Ascending aorta (tissue), 2 donors: Measurements from ENCODE around the gene KRTAP5-6. TPM values are rescaled to one million over a fixed set of nuclear protein-coding genes. Genes with fewer than 3 reads are reported as not detected.

Experiments
- DNase-seq, 2 donors: peaks; one replicate each; pipeline ENCODE4 v3.0.0-alpha.2; 2019; ENCODE audit warnings: low spot score in 2 of 2
- H3K27ac ChIP-seq, 2 donors: fragments of 200-600 bp; sonication (generic); one replicate each; pipeline ENCODE4 v1.5.1; 2016 to 2017; ENCODE audit warnings: mild to moderate bottlenecking in 1 of 2
- H3K27me3 ChIP-seq: fragments of 200-600 bp; sonication (generic); one replicate; pipeline ENCODE4 v1.5.1; 2017
- H3K36me3 ChIP-seq, 2 donors: fragments of 200-600 bp; sonication (generic); one replicate each; pipeline ENCODE4 v1.5.1; 2016
- H3K4me1 ChIP-seq, 2 donors: fragments of 200-600 bp; sonication (generic); one replicate each; pipeline ENCODE4 v1.5.1; 2016 to 2017; ENCODE audit warnings: mild to moderate bottlenecking in 1 of 2
- H3K4me3 ChIP-seq, 2 donors: fragments of 200-600 bp; sonication (generic); one replicate each; pipeline ENCODE4 v1.5.1; 2016 to 2017; ENCODE audit warnings: mild to moderate bottlenecking in 1 of 2
- H3K9me3 ChIP-seq, 2 donors: fragments of 200-600 bp; sonication (generic); one replicate each; pipeline ENCODE4 v1.5.1; 2016
- intact Hi-C: fragments of 100-400 bp; cut with DNase I; formaldehyde crosslinking; loops from one replicate; pipeline ENCODE4 v1.15.1; 2023
- total RNA-seq: library from RNA; depleted of rRNA; stranded (reverse); fragments of >200 nt; gene quantifications from one replicate; pipeline ENCODE4 v1.1.0, GENCODE V29; 2016
- TF ChIP-seq, protein P1 (sequence below), 3 experiments: fragments of 200-600 bp in 2 of 3; fragments of 450-650 bp in 1 of 3; sonication (generic) in 2 of 3; IDR thresholded peaks; one replicate each; pipeline ENCODE4 v1.5.1; 2016 to 2019; ENCODE audit warnings: antibody characterized with exemption in 3 of 3, mild to moderate bottlenecking in 1 of 3, moderate library complexity in 1 of 3

Gene KRTAP5-6
- total RNA-seq, 1 donor from 2014 or later = not detected

DNA sequence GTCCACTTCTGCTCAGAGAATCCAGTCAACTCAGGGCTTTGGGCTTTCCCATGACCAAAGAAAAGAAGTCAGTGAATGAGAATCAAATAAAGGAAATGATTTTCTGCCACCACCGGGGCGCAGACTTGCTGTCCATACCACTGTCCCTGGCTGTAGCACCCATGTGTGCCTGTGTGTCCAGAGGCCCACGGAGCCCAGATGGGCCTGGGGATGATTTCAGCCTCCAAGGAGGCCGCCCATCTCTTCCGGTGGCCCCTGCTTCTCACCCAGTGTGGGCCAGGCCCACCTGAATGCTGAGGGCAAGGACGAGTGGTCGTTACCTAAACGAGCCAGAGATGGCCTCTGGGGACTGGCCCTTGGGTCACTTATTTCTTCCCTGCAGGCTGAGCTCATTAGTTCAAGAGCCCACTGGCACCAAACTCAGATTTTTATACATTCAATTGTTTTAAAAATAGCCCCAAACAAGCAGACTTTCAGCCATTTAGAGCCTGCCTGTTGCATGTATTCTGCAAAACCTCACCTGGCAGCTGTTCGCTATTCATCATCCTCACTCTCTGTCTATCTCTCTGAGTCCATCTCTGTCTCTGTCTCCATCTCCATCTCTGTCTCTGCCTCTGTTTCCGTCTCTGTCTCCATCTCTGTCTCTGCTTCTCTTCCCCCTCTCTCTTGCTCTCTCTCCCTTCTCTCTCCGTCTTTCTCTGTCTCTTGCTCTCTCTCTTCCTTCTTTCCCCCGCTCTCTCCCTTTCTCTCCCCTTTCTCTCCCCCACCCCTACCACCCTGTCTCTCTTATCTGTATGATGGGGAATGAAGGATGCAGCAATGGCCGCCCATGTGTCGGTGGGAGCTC lies 43.2 kb upstream of the KRTAP5-6 start:
- no peak overlapping the region for H3K4me3 ChIP-seq
- H3K27me3 ChIP-seq = no peaks in the 10 kb centered on the region
- intact Hi-C loops = no loop called here
- no peaks in the 10 kb centered on the region for H3K36me3 ChIP-seq
- no peaks in the 10 kb centered on the region for H3K4me1 ChIP-seq
- DNase-seq = no peak
- TF ChIP-seq, protein P1, sequence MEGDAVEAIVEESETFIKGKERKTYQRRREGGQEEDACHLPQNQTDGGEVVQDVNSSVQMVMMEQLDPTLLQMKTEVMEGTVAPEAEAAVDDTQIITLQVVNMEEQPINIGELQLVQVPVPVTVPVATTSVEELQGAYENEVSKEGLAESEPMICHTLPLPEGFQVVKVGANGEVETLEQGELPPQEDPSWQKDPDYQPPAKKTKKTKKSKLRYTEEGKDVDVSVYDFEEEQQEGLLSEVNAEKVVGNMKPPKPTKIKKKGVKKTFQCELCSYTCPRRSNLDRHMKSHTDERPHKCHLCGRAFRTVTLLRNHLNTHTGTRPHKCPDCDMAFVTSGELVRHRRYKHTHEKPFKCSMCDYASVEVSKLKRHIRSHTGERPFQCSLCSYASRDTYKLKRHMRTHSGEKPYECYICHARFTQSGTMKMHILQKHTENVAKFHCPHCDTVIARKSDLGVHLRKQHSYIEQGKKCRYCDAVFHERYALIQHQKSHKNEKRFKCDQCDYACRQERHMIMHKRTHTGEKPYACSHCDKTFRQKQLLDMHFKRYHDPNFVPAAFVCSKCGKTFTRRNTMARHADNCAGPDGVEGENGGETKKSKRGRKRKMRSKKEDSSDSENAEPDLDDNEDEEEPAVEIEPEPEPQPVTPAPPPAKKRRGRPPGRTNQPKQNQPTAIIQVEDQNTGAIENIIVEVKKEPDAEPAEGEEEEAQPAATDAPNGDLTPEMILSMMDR (IDR thresholded peaks at IDR 0.05) = no peak
- no peaks in the 10 kb centered on the region for H3K9me3 ChIP-seq
- no peak overlapping the region for H3K27ac ChIP-seq

DNA sequence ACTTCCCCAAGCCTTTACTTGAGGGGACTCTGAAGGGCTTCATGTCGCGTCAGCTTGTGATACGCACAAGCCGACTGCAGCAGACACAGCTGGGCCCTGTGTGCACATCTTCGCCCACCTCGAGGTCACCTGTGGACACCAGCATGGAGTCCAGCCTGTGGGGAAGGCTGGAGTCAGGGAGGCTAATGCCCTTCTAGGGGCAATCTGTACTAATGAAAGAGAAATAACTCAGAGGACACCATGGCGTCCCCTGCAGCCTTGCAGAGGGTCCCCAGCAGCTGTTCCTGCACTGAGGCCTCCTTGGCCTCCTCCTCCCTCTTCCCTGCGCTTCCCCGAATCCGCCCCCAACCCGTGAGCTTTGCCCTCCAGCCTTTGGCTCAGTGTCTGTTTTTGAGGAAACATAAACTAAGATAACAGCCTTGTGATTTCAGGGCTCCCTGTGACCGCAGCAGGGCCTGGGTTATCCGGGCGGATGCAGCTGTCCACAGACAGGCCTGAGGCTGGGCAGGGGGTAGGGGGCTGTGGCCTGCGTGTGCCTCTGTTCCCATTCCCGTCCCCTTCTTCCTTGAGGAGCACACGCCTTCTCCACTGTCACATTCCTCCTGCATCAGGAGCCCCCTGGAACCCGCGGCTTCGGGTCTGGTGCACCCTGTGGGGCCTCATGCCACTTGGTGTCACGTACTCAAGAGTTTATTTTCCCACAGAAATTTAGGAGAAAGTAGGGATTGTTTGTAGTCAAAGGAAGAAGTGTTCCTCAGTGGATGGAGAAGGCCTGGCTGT lies 42.4 kb upstream of the KRTAP5-6 start:
- intact Hi-C loops = no loop called here
- Histone ChIP-seq H3K36me3 (no peaks in the 10 kb centered on the region), H3K4me3 (no peak overlapping the region), H3K27ac (no peak overlapping the region), H3K4me1 (no peaks in the 10 kb centered on the region), H3K9me3 (no peaks in the 10 kb centered on the region), H3K27me3 (no peaks in the 10 kb centered on the region)
- DNase-seq = peak in 1 of 2 donors; percentile 53
- TF ChIP-seq, protein P1 (IDR thresholded peaks at IDR 0.05) = no peak

DNA sequence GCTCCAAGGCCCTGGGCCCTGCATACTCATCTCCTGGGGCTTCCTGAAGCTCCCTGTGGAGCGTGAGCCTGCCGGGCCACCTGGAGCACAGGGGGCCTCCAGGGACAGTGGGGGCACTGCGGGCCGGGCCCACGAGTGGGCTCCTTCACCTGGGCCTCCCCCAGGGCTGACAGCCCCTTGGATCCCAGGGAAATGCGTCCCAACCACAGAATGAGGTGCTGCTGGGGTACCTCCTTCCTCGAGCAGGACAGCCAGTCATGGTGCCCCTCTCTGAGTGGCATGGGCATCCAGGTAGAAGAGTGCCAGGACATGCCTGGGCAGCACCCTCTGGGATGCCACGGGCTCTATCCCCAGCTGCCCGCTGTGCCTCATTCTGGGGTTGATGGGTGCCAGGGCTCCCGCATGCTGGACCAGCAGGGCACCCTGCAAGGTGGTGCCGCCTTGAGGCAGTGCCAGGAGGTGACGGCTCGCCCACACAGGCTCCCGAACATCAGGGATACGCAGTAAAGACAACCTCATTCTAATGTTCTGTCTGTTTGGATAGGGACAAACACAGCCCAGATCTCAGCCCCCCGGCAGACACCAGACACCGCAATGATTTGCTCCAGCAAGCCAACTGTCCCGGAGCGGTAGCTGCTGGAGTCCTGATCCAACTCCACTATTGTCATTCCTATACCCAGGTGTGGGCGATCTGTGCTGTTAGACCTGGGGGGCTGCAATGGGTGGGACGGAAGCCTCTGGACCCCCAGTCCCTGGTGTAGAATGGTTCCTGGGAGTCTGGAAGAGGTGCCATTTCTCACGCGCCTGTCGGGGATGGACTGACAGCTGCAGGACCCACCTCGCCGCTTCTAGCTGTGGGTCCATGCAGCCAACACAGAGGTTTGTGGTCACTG lies 41.6 kb upstream of the KRTAP5-6 start:
- no peaks in the 10 kb centered on the region for H3K4me1 ChIP-seq
- H3K4me3 ChIP-seq = no peak overlapping the region
- no peaks in the 10 kb centered on the region for H3K27me3 ChIP-seq
- intact Hi-C loops = no loop called here
- TF ChIP-seq, protein P1 (IDR thresholded peaks at IDR 0.05) = no peak
- no peak overlapping the region for H3K27ac ChIP-seq
- peak in 1 of 2 donors; percentile 59 for DNase-seq
- H3K36me3 ChIP-seq = no peaks in the 10 kb centered on the region
- no peaks in the 10 kb centered on the region for H3K9me3 ChIP-seq

DNA sequence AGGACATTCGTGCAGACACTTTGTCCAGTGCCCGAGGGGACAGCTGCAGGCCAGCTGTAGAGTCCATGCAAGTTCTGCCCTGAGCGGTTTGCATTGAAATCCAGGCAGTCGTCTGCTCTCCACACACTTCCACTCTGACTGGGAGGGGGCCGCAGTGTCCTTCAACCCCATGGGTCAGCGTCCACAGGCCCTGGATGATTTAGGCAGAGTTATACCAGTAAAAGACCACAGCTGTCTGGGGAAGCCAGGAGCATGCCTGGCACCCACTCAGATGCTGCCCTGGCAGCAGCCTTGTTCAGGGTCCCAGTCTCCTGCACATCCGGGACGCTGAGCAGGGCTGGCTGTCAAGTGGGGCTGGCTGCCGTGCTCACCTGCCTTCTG lies 40.9 kb upstream of the KRTAP5-6 start:
- peak in 1 of 2 donors; percentile 47 for DNase-seq
- Histone ChIP-seq H3K9me3 (no peaks in the 10 kb centered on the region), H3K4me1 (no peaks in the 10 kb centered on the region), H3K36me3 (no peaks in the 10 kb centered on the region), H3K4me3 (no peak overlapping the region), H3K27ac (no peak overlapping the region), H3K27me3 (no peaks in the 10 kb centered on the region)
- intact Hi-C loops = no loop called here
- TF ChIP-seq, protein P1 (IDR thresholded peaks at IDR 0.05) = no peak

DNA sequence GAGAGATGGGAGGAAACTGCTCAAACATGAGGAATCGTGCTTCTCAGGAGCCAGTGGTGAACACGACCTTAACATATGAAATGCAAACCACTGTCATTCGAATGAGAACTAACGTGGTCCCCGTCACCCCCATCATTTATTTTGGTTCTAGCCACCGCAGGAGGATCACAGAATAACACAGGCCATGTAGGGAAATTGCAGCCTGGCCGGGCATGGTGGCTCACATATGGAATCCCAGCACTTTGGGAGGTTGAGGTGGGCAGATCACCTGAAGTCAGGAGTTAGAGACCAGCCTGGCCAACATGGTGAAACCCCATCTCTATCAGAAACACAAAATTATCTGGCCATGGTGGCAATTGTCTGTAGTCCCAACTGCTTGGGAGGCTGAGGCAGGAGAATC lies 40.3 kb upstream of the KRTAP5-6 start:
- Histone ChIP-seq H3K4me3 (no peak overlapping the region), H3K27me3 (no peaks in the 10 kb centered on the region), H3K36me3 (no peaks in the 10 kb centered on the region), H3K9me3 (no peaks in the 10 kb centered on the region), H3K27ac (no peak overlapping the region), H3K4me1 (no peaks in the 10 kb centered on the region)
- intact Hi-C loops = no loop called here
- peak in 1 of 2 donors; percentile 11 for DNase-seq
- TF ChIP-seq, protein P1 (IDR thresholded peaks at IDR 0.05) = no peak
